Measurements from ENCODE around the gene ZCCHC2.

ZCCHC2 gene

GRCh38 chr18:62485684-62486083 lies 37.1 kb upstream of the ZCCHC2 start:
- WGBS (ENCODE audit: extremely low coverage, insufficient coverage, insufficient read length), result no CpG with 5 or more reads among the region's 9 CpGs
- Histone ChIP-seq H3K18ac (ENCODE audit: low read length) (no peak overlapping the region), H3K36me3 (ENCODE audit: control insufficient read depth in 1 of 2, insufficient read depth in 2 of 2, low read length in 2 of 2) (no peaks in the 10 kb centered on the region), H3K14ac (ENCODE audit: low read length) (no peak overlapping the region), H2AFZ (ENCODE audit: insufficient read depth, low read length, poor library complexity) (no peak overlapping the region), H2BK120ac (ENCODE audit: insufficient read depth, low read length, poor library complexity) (no peak overlapping the region), H3K4me3 (ENCODE audit: low read depth, low read length) (no peak overlapping the region), H3K9ac (ENCODE audit: low read length) (no peak overlapping the region), H2AK5ac (ENCODE audit: low read length) (no peak overlapping the region), H3K79me1 (ENCODE audit: low read length) (no peaks in the 10 kb centered on the region), H4K8ac (ENCODE audit: low read depth, low read length) (no peak overlapping the region), H2BK5ac (ENCODE audit: low read depth, low read length, poor library complexity) (no peak overlapping the region), H4K12ac (ENCODE audit: low read depth, low read length) (no peak overlapping the region), H3K4me1 (ENCODE audit: control insufficient read depth in 1 of 2, insufficient read depth in 2 of 2, low read length in 2 of 2) (peaks cover 6 to 7% of the 10 kb centered on the region in 2 experiments), H2BK12ac (ENCODE audit: low read length) (no peak overlapping the region), H3K79me2 (ENCODE audit: control insufficient read depth, insufficient read depth, low read length, poor library complexity) (no peaks in the 10 kb centered on the region), H4K91ac (ENCODE audit: low read depth, low read length) (no peak overlapping the region), H3K4me2 (ENCODE audit: low read length) (peak overlapping the region; percentile 49), H3K9me3 (ENCODE audit: insufficient read depth, low read depth, low read length) (no peaks in the 10 kb centered on the region), H3K4ac (ENCODE audit: low read depth, low read length) (no peak overlapping the region), H3K27me3 (ENCODE audit: insufficient read depth, low read length) (no peaks in the 10 kb centered on the region), H3K27ac (ENCODE audit: low read depth, low read length) (peak overlapping the region; percentile 57), H3K23ac (ENCODE audit: low read length) (no peak overlapping the region)
- DNase-seq, result peak; percentile 93 to 97

- H2BK120ac ChIP-seq (ENCODE audit: insufficient read depth, low read length, poor library complexity), result no peak overlapping the region
Measured at GRCh38 chr18:62486290-62486964, 36.4 kb upstream of the ZCCHC2 start.

GRCh38 chr18:62487161-62487560 lies 35.7 kb upstream of the ZCCHC2 start:
- DNase-seq, result no peak
- no peak overlapping the region for H2BK5ac ChIP-seq (ENCODE audit: low read depth, low read length, poor library complexity)
- H3K23ac ChIP-seq (ENCODE audit: low read length), result no peak overlapping the region
- no peak overlapping the region for H2AFZ ChIP-seq (ENCODE audit: insufficient read depth, low read length, poor library complexity)
- peaks cover 6 to 7% of the 10 kb centered on the region in 2 experiments for H3K4me1 ChIP-seq (ENCODE audit: control insufficient read depth in 1 of 2, insufficient read depth in 2 of 2, low read length in 2 of 2)
- no peak overlapping the region for H2AK5ac ChIP-seq (ENCODE audit: low read length)
- no peak overlapping the region for H3K4ac ChIP-seq (ENCODE audit: low read depth, low read length)
- H3K79me1 ChIP-seq (ENCODE audit: low read length), result no peaks in the 10 kb centered on the region
- no CpG with 5 or more reads among the region's 5 CpGs for WGBS (ENCODE audit: extremely low coverage, insufficient coverage, insufficient read length)
- H2BK120ac ChIP-seq (ENCODE audit: insufficient read depth, low read length, poor library complexity), result no peak overlapping the region
- H3K27me3 ChIP-seq (ENCODE audit: insufficient read depth, low read length), result no peaks in the 10 kb centered on the region
- H3K18ac ChIP-seq (ENCODE audit: low read length), result no peak overlapping the region
- H3K4me3 ChIP-seq (ENCODE audit: low read depth, low read length), result no peak overlapping the region
- H3K4me2 ChIP-seq (ENCODE audit: low read length), result no peak overlapping the region
- no peak overlapping the region for H2BK12ac ChIP-seq (ENCODE audit: low read length)
- H4K91ac ChIP-seq (ENCODE audit: low read depth, low read length), result no peak overlapping the region
- H3K27ac ChIP-seq (ENCODE audit: low read depth, low read length), result no peak overlapping the region
- no peak overlapping the region for H3K14ac ChIP-seq (ENCODE audit: low read length)
- H4K12ac ChIP-seq (ENCODE audit: low read depth, low read length), result no peak overlapping the region
- H3K79me2 ChIP-seq (ENCODE audit: control insufficient read depth, insufficient read depth, low read length, poor library complexity), result no peaks in the 10 kb centered on the region
- no peaks in the 10 kb centered on the region for H3K9me3 ChIP-seq (ENCODE audit: insufficient read depth, low read depth, low read length)
- H3K36me3 ChIP-seq (ENCODE audit: control insufficient read depth in 1 of 2, insufficient read depth in 2 of 2, low read length in 2 of 2), result no peaks in the 10 kb centered on the region
- no peak overlapping the region for H3K9ac ChIP-seq (ENCODE audit: low read length)
- H4K8ac ChIP-seq (ENCODE audit: low read depth, low read length), result no peak overlapping the region

More at GRCh38 chr18:62486290-62486964, 36.4 kb upstream of the ZCCHC2 start:
- H3K36me3 ChIP-seq (ENCODE audit: control insufficient read depth in 1 of 2, insufficient read depth in 2 of 2, low read length in 2 of 2), result no peaks in the 10 kb centered on the region
- H2BK12ac ChIP-seq (ENCODE audit: low read length), result no peak overlapping the region
- H3K14ac ChIP-seq (ENCODE audit: low read length), result no peak overlapping the region
- peaks cover 6 to 7% of the 10 kb centered on the region in 2 experiments for H3K4me1 ChIP-seq (ENCODE audit: control insufficient read depth in 1 of 2, insufficient read depth in 2 of 2, low read length in 2 of 2)
- H3K9me3 ChIP-seq (ENCODE audit: insufficient read depth, low read depth, low read length), result no peaks in the 10 kb centered on the region
- no peak overlapping the region for H3K4me3 ChIP-seq (ENCODE audit: low read depth, low read length)
- peak overlapping the region; percentile 36 for H3K4me2 ChIP-seq (ENCODE audit: low read length)
- H3K27ac ChIP-seq (ENCODE audit: low read depth, low read length), result peak overlapping the region; percentile 54
- H3K27me3 ChIP-seq (ENCODE audit: insufficient read depth, low read length), result no peaks in the 10 kb centered on the region
- H3K79me2 ChIP-seq (ENCODE audit: control insufficient read depth, insufficient read depth, low read length, poor library complexity), result no peaks in the 10 kb centered on the region
- no peak overlapping the region for H2BK5ac ChIP-seq (ENCODE audit: low read depth, low read length, poor library complexity)
- no peak overlapping the region for H3K18ac ChIP-seq (ENCODE audit: low read length)
- H4K8ac ChIP-seq (ENCODE audit: low read depth, low read length), result no peak overlapping the region
- H3K79me1 ChIP-seq (ENCODE audit: low read length), result no peaks in the 10 kb centered on the region
- peak; percentile 77 to 82 for DNase-seq
- no peak overlapping the region for H2AK5ac ChIP-seq (ENCODE audit: low read length)
- no peak overlapping the region for H3K4ac ChIP-seq (ENCODE audit: low read depth, low read length)
- H4K12ac ChIP-seq (ENCODE audit: low read depth, low read length), result no peak overlapping the region
- H2AFZ ChIP-seq (ENCODE audit: insufficient read depth, low read length, poor library complexity), result no peak overlapping the region
- WGBS (ENCODE audit: extremely low coverage, insufficient coverage, insufficient read length), result no CpG with 5 or more reads among the region's 4 CpGs
- H3K9ac ChIP-seq (ENCODE audit: low read length), result no peak overlapping the region
- H3K23ac ChIP-seq (ENCODE audit: low read length), result no peak overlapping the region
- H4K91ac ChIP-seq (ENCODE audit: low read depth, low read length), result no peak overlapping the region

- Histone ChIP-seq H4K12ac (ENCODE audit: low read depth, low read length) (no peak overlapping the region), H3K9me3 (ENCODE audit: insufficient read depth, low read depth, low read length) (no peaks in the 10 kb centered on the region), H3K18ac (ENCODE audit: low read length) (no peak overlapping the region), H3K79me1 (ENCODE audit: low read length) (no peaks in the 10 kb centered on the region), H4K8ac (ENCODE audit: low read depth, low read length) (no peak overlapping the region), H3K4me1 (ENCODE audit: control insufficient read depth in 1 of 2, insufficient read depth in 2 of 2, low read length in 2 of 2) (peaks cover 5% of the 10 kb centered on the region in 2 experiments), H3K4me2 (ENCODE audit: low read length) (no peak overlapping the region), H2BK5ac (ENCODE audit: low read depth, low read length, poor library complexity) (no peak overlapping the region), H3K23ac (ENCODE audit: low read length) (no peak overlapping the region), H3K14ac (ENCODE audit: low read length) (no peak overlapping the region), H4K91ac (ENCODE audit: low read depth, low read length) (no peak overlapping the region), H3K4me3 (ENCODE audit: low read depth, low read length) (no peak overlapping the region), H2BK120ac (ENCODE audit: insufficient read depth, low read length, poor library complexity) (no peak overlapping the region), H3K9ac (ENCODE audit: low read length) (no peak overlapping the region), H3K79me2 (ENCODE audit: control insufficient read depth, insufficient read depth, low read length, poor library complexity) (no peaks in the 10 kb centered on the region), H2AK5ac (ENCODE audit: low read length) (no peak overlapping the region), H2AFZ (ENCODE audit: insufficient read depth, low read length, poor library complexity) (no peak overlapping the region), H3K4ac (ENCODE audit: low read depth, low read length) (no peak overlapping the region), H3K36me3 (ENCODE audit: control insufficient read depth in 1 of 2, insufficient read depth in 2 of 2, low read length in 2 of 2) (no peaks in the 10 kb centered on the region), H2BK12ac (ENCODE audit: low read length) (no peak overlapping the region), H3K27me3 (ENCODE audit: insufficient read depth, low read length) (no peaks in the 10 kb centered on the region), H3K27ac (ENCODE audit: low read depth, low read length) (no peak overlapping the region)
- DNase-seq, result no peak
- WGBS (ENCODE audit: extremely low coverage, insufficient coverage, insufficient read length), result no CpG with 5 or more reads among the region's 3 CpGs
Measured at GRCh38 chr18:62490967-62491695, 31.7 kb upstream of the ZCCHC2 start.

Data from trophoblast cell (in vitro differentiated cells and primary cell).